ENCODE data around the gene RCOR1. TPM values are rescaled to one million over a fixed set of nuclear protein-coding genes. Genes with fewer than 3 reads are reported as not detected.

Gene RCOR1
- total and polyA plus RNA-seq, 2 of the 4 experiments (the other 2 are of a cell fraction): 9.0 to 11.2 TPM

GRCh38 chr14:102733326-102733725 is 140.9 kb downstream of the RCOR1 start:
- intact Hi-C loops (cut with micrococcal nuclease): no loop called here
- Histone ChIP-seq H3K79me1 (ENCODE audit: low read depth in 1 of 2, low read length in 2 of 2) (peaks cover 0 to 2% of the 10 kb centered on the region in 2 experiments; a peak in 1 of 4 replicates), H2BK5ac (ENCODE audit: low read depth, low read length, poor library complexity, severe bottlenecking) (no peak overlapping the region), H2AK5ac (ENCODE audit: low read depth, low read length) (no peak overlapping the region), H3K4me2 (ENCODE audit: low read depth, low read length) (no peak overlapping the region), H3K9ac (ENCODE audit: low read depth, low read length) (no peak overlapping the region), H3K4me1 (ENCODE audit: control insufficient read depth, insufficient read depth, low read length) (no peaks in the 10 kb centered on the region), H3K27me3 (ENCODE audit: control insufficient read depth, insufficient read depth, low read length) (no peaks in the 10 kb centered on the region), H2AFZ (replicated peaks; ENCODE audit: low read length, poor library complexity) (no peak overlapping the region), H4K20me1 (ENCODE audit: insufficient read depth, low read length) (no peaks in the 10 kb centered on the region; the same call in 1 of the 2 replicates), H3K56ac (ENCODE audit: extremely low read depth, insufficient read depth, low read length) (no peak overlapping the region), H3K9me3 (ENCODE audit: control insufficient read depth, insufficient read depth, low read length) (no peaks in the 10 kb centered on the region), H3K27ac (ENCODE audit: insufficient read depth, low read length) (no peak overlapping the region), H2BK120ac (ENCODE audit: low read depth, low read length) (no peak overlapping the region), H3K4me3 (ENCODE audit: insufficient read depth, low read depth, low read length) (no peak overlapping the region), H4K91ac (ENCODE audit: insufficient read depth, low read depth, low read length) (no peak overlapping the region), H3K14ac (replicated peaks; ENCODE audit: low read depth, low read length) (no peak overlapping the region), H3K9me1 (ENCODE audit: insufficient read depth, low read length) (peaks cover 14% of the 10 kb centered on the region), H3K36me3 (ENCODE audit: control insufficient read depth, insufficient read depth, low read length) (peaks cover 14% of the 10 kb centered on the region), H4K5ac (ENCODE audit: low read depth, low read length) (no peak overlapping the region), H2BK15ac (ENCODE audit: low read depth, low read length) (no peak overlapping the region), H3K4ac (ENCODE audit: low read depth, low read length) (no peak overlapping the region), H4K8ac (ENCODE audit: low read depth in 2 of 2, low read length in 2 of 2) (no peak overlapping the region), H2AK9ac (replicated peaks; ENCODE audit: low read depth, low read length, poor library complexity) (no peak overlapping the region), H3K18ac (ENCODE audit: low read depth, low read length) (no peak overlapping the region), H2BK20ac (ENCODE audit: low read depth, low read length) (no peak overlapping the region), H3K23ac (ENCODE audit: low read depth, low read length) (no peak overlapping the region)
- ChIA-PET POLR2A (ENCODE audit: unreplicated experiment) (no interaction called here), CTCF (no interaction called here)
- TF ChIP-seq BHLHE40 (IDR thresholded peaks at IDR 0.05; ENCODE audit: low read depth, low read length) (no peak), MAZ (IDR thresholded peaks at IDR 0.05; ENCODE audit: borderline replicate concordance, low read depth, low read length) (no peak), SMC3 (IDR thresholded peaks at IDR 0.05; ENCODE audit: low read depth, low read length) (no peak), RAD21 (IDR thresholded peaks at IDR 0.05; ENCODE audit: low read length) (no peak), RCOR1 (IDR thresholded peaks at IDR 0.05; ENCODE audit: insufficient replicate concordance, low read length) (no peak), CTCF (conservative IDR thresholded peaks at IDR 0.05; ENCODE audit: low read depth, low read length) (no peak), FOS (IDR thresholded peaks at IDR 0.05; ENCODE audit: low read depth, low read length) (no peak), ELK1 (IDR thresholded peaks at IDR 0.05; ENCODE audit: borderline replicate concordance, low read depth, low read length) (no peak), POLR2A (IDR thresholded peaks at IDR 0.05; ENCODE audit: low read depth, low read length) (no peak), CEBPB (IDR thresholded peaks at IDR 0.05; ENCODE audit: low read depth, low read length) (no peak), CHD1 (IDR thresholded peaks at IDR 0.05; ENCODE audit: low read depth, low read length) (no peak), RFX5 (IDR thresholded peaks at IDR 0.05; ENCODE audit: low read depth, low read length) (no peak), MAFK (IDR thresholded peaks at IDR 0.05; ENCODE audit: low read depth, low read length) (no peak), NFE2L2 (IDR thresholded peaks at IDR 0.05; ENCODE audit: low read depth, low read length) (no peak), MXI1 (IDR thresholded peaks at IDR 0.05; ENCODE audit: borderline replicate concordance, low read depth, low read length) (no peak)
- TF ChIP-seq, protein P1, sequence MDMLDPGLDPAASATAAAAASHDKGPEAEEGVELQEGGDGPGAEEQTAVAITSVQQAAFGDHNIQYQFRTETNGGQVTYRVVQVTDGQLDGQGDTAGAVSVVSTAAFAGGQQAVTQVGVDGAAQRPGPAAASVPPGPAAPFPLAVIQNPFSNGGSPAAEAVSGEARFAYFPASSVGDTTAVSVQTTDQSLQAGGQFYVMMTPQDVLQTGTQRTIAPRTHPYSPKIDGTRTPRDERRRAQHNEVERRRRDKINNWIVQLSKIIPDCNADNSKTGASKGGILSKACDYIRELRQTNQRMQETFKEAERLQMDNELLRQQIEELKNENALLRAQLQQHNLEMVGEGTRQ (IDR thresholded peaks at IDR 0.05; ENCODE audit: low read depth, low read length): no peak
- no TSS peak for BruUV-seq (replicated peaks)
- ATAC-seq (ENCODE audit: low read depth) (no peak), DNase-seq (no peak)
- in situ Hi-C loops (cut with MboI; ENCODE audit: low sequenced_read_pairs): no loop called here
- WGBS, 2 experiments (ENCODE audit: extremely low coverage in 2 of 2, insufficient read length in 1 of 2): 40% methylated on average over 2 of the region's 11 CpGs; no CpG with 5 or more reads in 1 of the 2 experiments
- dilution Hi-C loops (cut with HindIII; ENCODE audit: low sequenced_read_pairs, unreplicated experiment): no loop called here
